ENCODE data around the gene LCE2B. TPM values are rescaled to one million over a fixed set of nuclear protein-coding genes. Genes with fewer than 3 reads are reported as not detected.

LCE2B gene
- total RNA-seq, 2 experiments from 2014 or later = not detected

GRCh38 chr1:152645146-152645545 lies 40.8 kb upstream of the LCE2B start:
- no peak for TF ChIP-seq CTCF (conservative IDR thresholded peaks at IDR 0.05; ENCODE audit: low read length)
- no peak for TF ChIP-seq EZH2phosphoT487 (IDR thresholded peaks at IDR 0.05; ENCODE audit: borderline replicate concordance, low read depth, low read length)
- ChIA-PET CTCF (ENCODE audit: unreplicated experiment) (no interaction called here), POLR2A (no interaction called here)
- H3K4me2 ChIP-seq (ENCODE audit: low read length) = no peak overlapping the region
- no peaks in the 10 kb centered on the region for H3K79me2 ChIP-seq (ENCODE audit: insufficient read depth, low read depth, low read length)
- H3K36me3 ChIP-seq (ENCODE audit: insufficient read depth, low read length) = no peaks in the 10 kb centered on the region
- no TSS peak for BruUV-seq (replicated peaks)
- H3K27ac ChIP-seq (ENCODE audit: low read depth, low read length, poor library complexity, severe bottlenecking) = no peak overlapping the region
- H4K20me1 ChIP-seq (ENCODE audit: insufficient read depth, low read length) = no peaks in the 10 kb centered on the region
- no peak for DNase-seq (ENCODE audit: low spot score)
- H3K9me2 ChIP-seq (ENCODE audit: insufficient read depth, low read length) = no peaks in the 10 kb centered on the region
- no peak overlapping the region for H2AFZ ChIP-seq (ENCODE audit: low read length)
- no peaks in the 10 kb centered on the region for H3K9me3 ChIP-seq (ENCODE audit: low read length)
- H3K4me1 ChIP-seq (ENCODE audit: insufficient read depth, low read length, poor library complexity, severe bottlenecking) = no peaks in the 10 kb centered on the region
- intact Hi-C loops (cut with micrococcal nuclease; ENCODE audit: unreplicated experiment) = no loop called here
- no peak overlapping the region for H3K4me3 ChIP-seq (ENCODE audit: low read depth, low read length, poor library complexity, severe bottlenecking)

GRCh38 chr1:152646656-152647055 lies 39.3 kb upstream of the LCE2B start:
- Histone ChIP-seq H3K9me3 (ENCODE audit: low read length) (no peaks in the 10 kb centered on the region), H4K20me1 (ENCODE audit: insufficient read depth, low read length) (no peaks in the 10 kb centered on the region), H3K4me2 (ENCODE audit: low read length) (no peak overlapping the region), H3K79me2 (ENCODE audit: insufficient read depth, low read depth, low read length) (no peaks in the 10 kb centered on the region), H3K36me3 (ENCODE audit: insufficient read depth, low read length) (no peaks in the 10 kb centered on the region), H3K4me1 (ENCODE audit: insufficient read depth, low read length, poor library complexity, severe bottlenecking) (no peaks in the 10 kb centered on the region), H3K27ac (ENCODE audit: low read depth, low read length, poor library complexity, severe bottlenecking) (no peak overlapping the region), H3K4me3 (ENCODE audit: low read depth, low read length, poor library complexity, severe bottlenecking) (no peak overlapping the region), H3K9me2 (ENCODE audit: insufficient read depth, low read length) (no peaks in the 10 kb centered on the region), H2AFZ (ENCODE audit: low read length) (no peak overlapping the region)
- ChIA-PET POLR2A (no interaction called here), CTCF (ENCODE audit: unreplicated experiment) (no interaction called here)
- TF ChIP-seq CTCF (conservative IDR thresholded peaks at IDR 0.05; ENCODE audit: low read length) = no peak
- no peak for TF ChIP-seq EZH2phosphoT487 (IDR thresholded peaks at IDR 0.05; ENCODE audit: borderline replicate concordance, low read depth, low read length)
- no peak for DNase-seq (ENCODE audit: low spot score)
- intact Hi-C loops (cut with micrococcal nuclease; ENCODE audit: unreplicated experiment) = no loop called here
- no TSS peak for BruUV-seq (replicated peaks)

- Histone ChIP-seq H2AFZ (ENCODE audit: low read length) (no peak overlapping the region), H3K79me2 (ENCODE audit: insufficient read depth, low read depth, low read length) (no peaks in the 10 kb centered on the region), H3K9me2 (ENCODE audit: insufficient read depth, low read length) (no peaks in the 10 kb centered on the region), H3K9me3 (ENCODE audit: low read length) (no peaks in the 10 kb centered on the region), H3K4me2 (ENCODE audit: low read length) (no peak overlapping the region), H4K20me1 (ENCODE audit: insufficient read depth, low read length) (no peaks in the 10 kb centered on the region), H3K27ac (ENCODE audit: low read depth, low read length, poor library complexity, severe bottlenecking) (no peak overlapping the region), H3K36me3 (ENCODE audit: insufficient read depth, low read length) (no peaks in the 10 kb centered on the region), H3K4me1 (ENCODE audit: insufficient read depth, low read length, poor library complexity, severe bottlenecking) (no peaks in the 10 kb centered on the region), H3K4me3 (ENCODE audit: low read depth, low read length, poor library complexity, severe bottlenecking) (no peak overlapping the region)
- BruUV-seq (replicated peaks) = no TSS peak
- POLR2A ChIA-PET = no interaction called here
- peak; percentile 92 for TF ChIP-seq CTCF (conservative IDR thresholded peaks at IDR 0.05; ENCODE audit: low read length)
- TF ChIP-seq EZH2phosphoT487 (IDR thresholded peaks at IDR 0.05; ENCODE audit: borderline replicate concordance, low read depth, low read length) = no peak
- CTCF ChIA-PET (ENCODE audit: unreplicated experiment) = no interaction called here
- DNase-seq (ENCODE audit: low spot score) = peak; percentile 55
- intact Hi-C loops (cut with micrococcal nuclease; ENCODE audit: unreplicated experiment) = no loop called here
Measured at GRCh38 chr1:152654110-152654509, 31.8 kb upstream of the LCE2B start.
